ENCODE results near the gene LAPTM5.
A peak's percentile ranks its signal among the peaks of the same experiment; 100 is the strongest.

- TF ChIP-seq POLR2A (IDR thresholded peaks at IDR 0.05; ENCODE audit: low read depth, low read length): peak; percentile 80
- no peak for TF ChIP-seq SUPT20H (IDR thresholded peaks at IDR 0.05; ENCODE audit: borderline replicate concordance, control insufficient read depth, low read depth, low read length)
- no peak for TF ChIP-seq CTCF (IDR thresholded peaks at IDR 0.05 in 2 of 3, conservative IDR thresholded peaks at IDR 0.05 in 1 of 3; ENCODE audit: control insufficient read depth in 2 of 3, extremely low read depth in 1 of 3, insufficient read depth in 1 of 3, low read depth in 3 of 3, low read length in 3 of 3)
- no peak for TF ChIP-seq TAF1 (IDR thresholded peaks at IDR 0.05; ENCODE audit: borderline replicate concordance, low read depth, low read length)
- 0 out of 3 replicates have a peak, but pooled peaks have one; percentile 15 for TF ChIP-seq POU2F2 (IDR thresholded peaks at IDR 0.05; ENCODE audit: borderline replicate concordance, low read depth, low read length)
- TF ChIP-seq EZH2 (IDR thresholded peaks at IDR 0.05; ENCODE audit: borderline replicate concordance, control insufficient read depth, low read depth, low read length): no peak
- no peak for TF ChIP-seq RBBP5 (conservative IDR thresholded peaks at IDR 0.05)
- TF ChIP-seq BCL11A (IDR thresholded peaks at IDR 0.05; ENCODE audit: low read depth, low read length): no peak
- TF ChIP-seq RFX5 (IDR thresholded peaks at IDR 0.05; ENCODE audit: low read depth, low read length): no peak
- no peak for TF ChIP-seq BHLHE40 (IDR thresholded peaks at IDR 0.05; ENCODE audit: borderline replicate concordance in 1 of 2, low read depth in 2 of 2, low read length in 1 of 2)
- TF ChIP-seq SMC3 (IDR thresholded peaks at IDR 0.05; ENCODE audit: borderline replicate concordance, low read length): no peak
- TF ChIP-seq TCF7 (IDR thresholded peaks at IDR 0.05; ENCODE audit: borderline replicate concordance): no peak
Observed at GRCh38 chr1:30744060-30744756, 13.4 kb downstream of the LAPTM5 start.

All from GM12878 (cell line).